Mesothelial cell of epicardium (in vitro differentiated cells): ENCODE measurements around the gene TM9SF3. TPM values are rescaled to one million over a fixed set of nuclear protein-coding genes. Genes with fewer than 3 reads are reported as not detected.

Source experiments
- DNase-seq, 2 experiments: peaks; one replicate each; pipeline ENCODE4 v3.0.0; 2021; ENCODE audit warnings: low spot score in 2 of 2; ENCODE audit not compliant: unreplicated experiment in 2 of 2
- H3K27ac Mint-ChIP-seq: 2 replicates; pipeline ENCODE4 v1.8.0; 2021; ENCODE audit warnings: mixed read lengths
- H3K27me3 Mint-ChIP-seq: 2 replicates; pipeline ENCODE4 v1.8.0; 2021; ENCODE audit warnings: low read depth, mixed read lengths
- H3K36me3 Mint-ChIP-seq: 2 replicates; pipeline ENCODE4 v1.8.0; 2021; ENCODE audit warnings: mixed read lengths
- H3K4me1 Mint-ChIP-seq: 2 replicates; pipeline ENCODE4 v1.8.0; 2021; ENCODE audit warnings: mixed read lengths
- H3K4me3 Mint-ChIP-seq: 2 replicates; pipeline ENCODE4 v1.8.0; 2021; ENCODE audit warnings: mild to moderate bottlenecking, moderate library complexity, mixed read lengths
- H3K9me3 Mint-ChIP-seq: 2 replicates; pipeline ENCODE4 v1.8.0; 2021; ENCODE audit warnings: mixed read lengths
- total RNA-seq: library from RNA; stranded (reverse); gene quantifications from 3 replicates; pipeline ENCODE4 v1.2.1, GENCODE V29; 2021
- TF ChIP-seq, protein P1 (sequence below): fragments of 200-600 bp; sonication (generic); IDR thresholded peaks from one replicate; pipeline ENCODE4 v1.5.0; 2021; ENCODE audit warnings: antibody characterized with exemption; ENCODE audit not compliant: unreplicated experiment

The TM9SF3 gene
- total RNA-seq, 1 donor from 2014 or later, result 144 TPM

DNA sequence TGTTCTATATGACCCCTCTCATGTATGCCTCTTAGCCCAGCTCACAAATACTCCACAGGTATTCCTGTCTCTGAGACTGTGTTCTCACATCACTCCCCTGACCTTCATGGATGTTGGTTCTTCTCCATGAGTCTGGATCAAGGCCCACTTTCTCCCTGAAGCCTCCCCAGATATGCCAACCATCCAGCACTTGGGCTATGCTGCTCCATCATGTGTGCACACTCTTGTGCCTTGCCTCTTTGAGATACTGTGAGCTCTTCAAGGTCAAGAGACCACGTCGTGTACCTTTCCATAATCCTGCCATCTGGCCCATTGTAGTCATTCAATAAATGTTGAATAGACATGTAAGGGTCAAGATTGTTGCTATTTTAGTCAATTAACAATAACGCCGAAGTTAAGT, 30.1 kb upstream of the TM9SF3 start:
- no peak for DNase-seq
- TF ChIP-seq, protein P1, sequence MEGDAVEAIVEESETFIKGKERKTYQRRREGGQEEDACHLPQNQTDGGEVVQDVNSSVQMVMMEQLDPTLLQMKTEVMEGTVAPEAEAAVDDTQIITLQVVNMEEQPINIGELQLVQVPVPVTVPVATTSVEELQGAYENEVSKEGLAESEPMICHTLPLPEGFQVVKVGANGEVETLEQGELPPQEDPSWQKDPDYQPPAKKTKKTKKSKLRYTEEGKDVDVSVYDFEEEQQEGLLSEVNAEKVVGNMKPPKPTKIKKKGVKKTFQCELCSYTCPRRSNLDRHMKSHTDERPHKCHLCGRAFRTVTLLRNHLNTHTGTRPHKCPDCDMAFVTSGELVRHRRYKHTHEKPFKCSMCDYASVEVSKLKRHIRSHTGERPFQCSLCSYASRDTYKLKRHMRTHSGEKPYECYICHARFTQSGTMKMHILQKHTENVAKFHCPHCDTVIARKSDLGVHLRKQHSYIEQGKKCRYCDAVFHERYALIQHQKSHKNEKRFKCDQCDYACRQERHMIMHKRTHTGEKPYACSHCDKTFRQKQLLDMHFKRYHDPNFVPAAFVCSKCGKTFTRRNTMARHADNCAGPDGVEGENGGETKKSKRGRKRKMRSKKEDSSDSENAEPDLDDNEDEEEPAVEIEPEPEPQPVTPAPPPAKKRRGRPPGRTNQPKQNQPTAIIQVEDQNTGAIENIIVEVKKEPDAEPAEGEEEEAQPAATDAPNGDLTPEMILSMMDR, result no peak
- Mint-ChIP-seq H3K27ac (no peak overlapping the region), H3K36me3 (no peaks in the 10 kb centered on the region), H3K4me3 (no peak overlapping the region), H3K9me3 (no peaks in the 10 kb centered on the region), H3K4me1 (peaks cover 15% of the 10 kb centered on the region), H3K27me3 (no peaks in the 10 kb centered on the region)

DNA sequence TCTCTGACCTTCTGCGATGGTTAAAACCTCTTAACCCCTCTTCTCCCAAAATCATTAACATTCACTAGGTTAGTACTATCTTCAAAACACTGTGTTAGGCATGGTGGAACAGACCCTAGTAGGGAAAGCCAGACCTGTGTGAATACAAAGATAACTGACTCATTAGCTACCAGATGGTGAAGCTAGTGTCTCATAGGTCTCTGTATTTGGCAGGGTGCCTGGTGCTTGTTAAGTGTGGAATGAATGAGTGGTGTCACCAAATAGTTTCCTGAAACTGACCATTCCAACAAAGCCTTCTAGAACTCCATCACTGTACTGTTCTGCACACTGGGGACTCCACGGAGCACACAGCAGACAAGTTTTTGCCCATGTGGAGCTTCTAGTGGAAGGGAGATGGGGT, 27.7 kb upstream of the TM9SF3 start:
- no peak for DNase-seq
- TF ChIP-seq, protein P1, result no peak
- H3K4me3 Mint-ChIP-seq, result no peak overlapping the region
- H3K27me3 Mint-ChIP-seq, result no peaks in the 10 kb centered on the region
- no peaks in the 10 kb centered on the region for H3K9me3 Mint-ChIP-seq
- H3K4me1 Mint-ChIP-seq, result peaks cover 16% of the 10 kb centered on the region
- H3K27ac Mint-ChIP-seq, result no peak overlapping the region
- no peaks in the 10 kb centered on the region for H3K36me3 Mint-ChIP-seq

DNA sequence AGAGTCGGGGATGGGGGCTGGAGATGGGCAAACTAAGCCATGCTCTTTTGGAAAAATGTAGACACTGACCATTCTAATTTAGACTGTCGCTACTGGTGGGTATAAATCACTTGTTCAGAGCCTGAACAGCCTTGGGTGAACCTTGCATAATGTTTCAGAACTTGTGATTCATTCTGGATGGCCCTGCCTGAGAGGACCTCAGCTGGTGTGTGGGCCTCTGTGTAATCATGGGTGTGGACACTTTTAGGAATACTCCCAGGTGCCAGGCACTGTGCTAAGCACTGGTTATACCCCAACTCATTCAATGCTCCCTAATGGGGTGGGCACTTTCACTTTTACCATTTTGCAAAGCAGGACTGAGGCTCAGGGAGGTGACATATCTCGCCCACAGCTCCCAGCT, 26.8 kb upstream of the TM9SF3 start:
- H3K36me3 Mint-ChIP-seq, result no peaks in the 10 kb centered on the region
- no peaks in the 10 kb centered on the region for H3K9me3 Mint-ChIP-seq
- H3K27ac Mint-ChIP-seq, result no peak overlapping the region
- DNase-seq, result no peak
- no peak overlapping the region for H3K4me3 Mint-ChIP-seq
- H3K4me1 Mint-ChIP-seq, result peaks cover 16% of the 10 kb centered on the region
- no peaks in the 10 kb centered on the region for H3K27me3 Mint-ChIP-seq
- TF ChIP-seq, protein P1, result no peak

DNA sequence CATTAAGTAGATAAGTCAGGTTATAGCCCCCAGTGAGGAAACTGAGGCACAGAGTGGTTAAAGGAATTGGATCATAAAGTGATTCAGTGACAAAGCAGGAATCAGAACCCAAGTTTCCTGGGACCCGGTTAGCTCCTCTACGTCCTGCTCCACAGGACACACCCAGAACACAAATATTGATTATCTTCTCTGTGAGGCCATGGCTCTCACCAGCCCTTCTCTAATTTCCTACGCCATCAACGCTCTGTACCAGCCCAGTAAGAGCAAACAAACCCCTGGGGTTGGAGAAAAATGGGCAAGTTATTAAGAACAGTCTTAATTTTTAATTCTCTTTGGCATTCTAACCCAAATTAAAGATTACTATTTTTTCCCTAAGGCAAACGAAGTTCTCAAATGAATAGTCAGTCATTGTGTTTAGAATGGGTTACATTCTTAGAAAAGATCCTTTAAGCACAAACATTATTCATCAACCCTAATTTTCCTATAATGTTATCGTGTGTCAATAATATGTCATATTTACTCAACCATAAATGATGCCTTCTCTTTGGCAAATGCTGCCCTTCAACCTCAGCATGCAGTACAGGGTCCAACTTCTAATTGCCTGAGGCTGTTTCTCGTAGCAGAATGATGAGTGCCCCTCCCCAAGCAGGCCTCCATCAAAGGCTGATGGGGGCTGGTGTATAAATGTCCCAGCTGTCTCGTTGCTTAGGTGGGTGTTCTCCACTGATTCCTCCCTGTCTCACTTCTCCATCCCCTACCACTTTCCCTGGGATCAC, 25.4 kb upstream of the TM9SF3 start:
- DNase-seq, result no peak
- TF ChIP-seq, protein P1, result no peak
- no peak overlapping the region for H3K27ac Mint-ChIP-seq
- no peaks in the 10 kb centered on the region for H3K27me3 Mint-ChIP-seq
- peaks cover 16% of the 10 kb centered on the region for H3K4me1 Mint-ChIP-seq
- H3K4me3 Mint-ChIP-seq, result no peak overlapping the region
- H3K36me3 Mint-ChIP-seq, result no peaks in the 10 kb centered on the region
- no peaks in the 10 kb centered on the region for H3K9me3 Mint-ChIP-seq

DNA sequence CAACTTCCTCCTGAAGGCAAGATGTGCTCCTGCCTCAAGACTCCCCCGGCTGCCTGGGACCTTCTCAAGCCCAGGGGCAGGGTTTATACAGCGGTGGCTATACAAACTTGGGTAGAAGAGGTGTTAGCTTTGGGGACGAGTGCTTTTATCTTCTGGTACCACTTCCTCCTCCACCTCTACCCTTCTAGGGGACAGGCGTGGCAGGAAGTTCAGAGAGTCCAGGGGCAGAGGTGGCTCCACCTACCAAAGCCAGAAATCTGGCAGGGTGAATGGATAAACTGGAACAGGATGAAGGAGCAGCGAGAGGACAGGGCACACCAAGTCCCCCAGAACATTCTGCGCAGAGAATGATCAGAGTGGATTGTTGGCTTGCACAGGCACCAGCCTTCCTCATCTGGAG, 24.0 kb upstream of the TM9SF3 start:
- Mint-ChIP-seq H3K9me3 (no peaks in the 10 kb centered on the region), H3K36me3 (no peaks in the 10 kb centered on the region), H3K4me3 (no peak overlapping the region), H3K27ac (no peak overlapping the region), H3K4me1 (peaks cover 21% of the 10 kb centered on the region), H3K27me3 (no peaks in the 10 kb centered on the region)
- DNase-seq, result no peak
- TF ChIP-seq, protein P1, result no peak
